Endothelial cell of umbilical vein (primary cell): ENCODE data around the gene ZNF416.

ENCODE experiments used
- EZH2 ChIP-seq: IDR thresholded peaks from 2 replicates; pipeline ENCODE4 v1.6.1; 2012; ENCODE audit warnings: borderline replicate concordance, low read depth, mild to moderate bottlenecking, moderate library complexity, low read length, inconsistent platforms; ENCODE audit not compliant: severe bottlenecking
- POLR2A ChIP-seq: IDR thresholded peaks from 2 replicates; pipeline ENCODE4 v1.6.1; 2012; ENCODE audit warnings: low read depth, mild to moderate bottlenecking, control low read depth, low read length
- POLR2AphosphoS5 ChIP-seq: IDR thresholded peaks from 2 replicates; pipeline ENCODE4 v1.6.1; 2012; ENCODE audit warnings: low read depth, mild to moderate bottlenecking, control low read depth, low read length, moderate library complexity; ENCODE audit not compliant: insufficient read depth
- TF ChIP-seq, protein P1 (sequence below), 2 donors: IDR thresholded peaks; 1 replicate in 1 of 2; 2 replicates in 1 of 2; pipeline ENCODE4 v1.5.1; 2011; ENCODE audit warnings: low read length in 2 of 2, mild to moderate bottlenecking in 2 of 2, moderate library complexity in 2 of 2, control low read depth in 1 of 2, inconsistent platforms in 1 of 2, low read depth in 1 of 2; ENCODE audit not compliant: insufficient read depth in 1 of 2; ENCODE audit errors: extremely low read depth in 1 of 2

DNA sequence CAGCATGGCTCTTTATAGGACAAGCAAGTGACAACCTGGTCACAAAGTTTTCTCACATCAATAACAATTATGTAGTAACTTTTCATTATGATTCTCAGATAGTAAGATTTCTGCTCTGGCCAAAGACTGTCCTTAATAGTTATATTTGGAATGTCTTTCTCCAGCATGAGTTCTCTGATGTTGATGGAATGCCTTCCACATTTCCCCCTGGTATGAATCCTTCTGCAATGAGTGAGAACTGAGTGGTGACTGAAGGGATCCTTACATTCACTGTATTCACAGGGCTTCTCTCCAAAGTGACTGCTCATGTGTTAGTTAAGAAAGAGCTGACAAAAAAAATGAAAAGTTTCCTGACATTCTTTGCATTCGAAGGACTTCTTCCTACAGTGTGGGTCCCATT, 32.2 kb downstream of the ZNF416 start:
- TF ChIP-seq POLR2A = no peak
- TF ChIP-seq, protein P1, sequence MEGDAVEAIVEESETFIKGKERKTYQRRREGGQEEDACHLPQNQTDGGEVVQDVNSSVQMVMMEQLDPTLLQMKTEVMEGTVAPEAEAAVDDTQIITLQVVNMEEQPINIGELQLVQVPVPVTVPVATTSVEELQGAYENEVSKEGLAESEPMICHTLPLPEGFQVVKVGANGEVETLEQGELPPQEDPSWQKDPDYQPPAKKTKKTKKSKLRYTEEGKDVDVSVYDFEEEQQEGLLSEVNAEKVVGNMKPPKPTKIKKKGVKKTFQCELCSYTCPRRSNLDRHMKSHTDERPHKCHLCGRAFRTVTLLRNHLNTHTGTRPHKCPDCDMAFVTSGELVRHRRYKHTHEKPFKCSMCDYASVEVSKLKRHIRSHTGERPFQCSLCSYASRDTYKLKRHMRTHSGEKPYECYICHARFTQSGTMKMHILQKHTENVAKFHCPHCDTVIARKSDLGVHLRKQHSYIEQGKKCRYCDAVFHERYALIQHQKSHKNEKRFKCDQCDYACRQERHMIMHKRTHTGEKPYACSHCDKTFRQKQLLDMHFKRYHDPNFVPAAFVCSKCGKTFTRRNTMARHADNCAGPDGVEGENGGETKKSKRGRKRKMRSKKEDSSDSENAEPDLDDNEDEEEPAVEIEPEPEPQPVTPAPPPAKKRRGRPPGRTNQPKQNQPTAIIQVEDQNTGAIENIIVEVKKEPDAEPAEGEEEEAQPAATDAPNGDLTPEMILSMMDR (IDR thresholded peaks at IDR 0.05; ENCODE audit: extremely low read depth in 1 of 2, insufficient read depth in 1 of 2, low read depth in 1 of 2, low read length in 2 of 2) = no peak
- no peak for TF ChIP-seq EZH2
- TF ChIP-seq POLR2AphosphoS5 = no peak
